Measurements from ENCODE around the gene MR1.

GRCh38 chr1:181081395-181081794, 47.6 kb downstream of the MR1 start:
- TF ChIP-seq CTCF (conservative IDR thresholded peaks at IDR 0.05 in 1 of 2, IDR thresholded peaks at IDR 0.05 in 1 of 2; ENCODE audit: extremely low read depth in 1 of 2, insufficient read depth in 1 of 2, low read depth in 1 of 2, low read length in 2 of 2) (no peak), EZH2 (IDR thresholded peaks at IDR 0.05; ENCODE audit: borderline replicate concordance, low read length) (no peak)

Data from mammary epithelial cell (primary cell).